Motor neuron (in vitro differentiated cells): ENCODE measurements around the gene TRAK1. TPM values are rescaled to one million over a fixed set of nuclear protein-coding genes. Genes with fewer than 3 reads are reported as not detected.

Experiments
- ATAC-seq, 8 experiments: fragments of 200-7000 bp; cut with Tn5 transposase; replicated peaks in 6 of 8; 2 replicates each; pipeline ENCODE4 v1.8.0; 2021; ENCODE audit warnings: mild to moderate bottlenecking in 8 of 8, moderate library complexity in 8 of 8
- H3K27ac ChIP-seq, 2 donors: fragments of 250-450 bp; sonication (Bioruptor Pico); 2 replicates each; pipeline ENCODE4 v1.9.0; 2021; ENCODE audit warnings: antibody characterized with exemption in 2 of 2, mild to moderate bottlenecking in 2 of 2, moderate library complexity in 1 of 2
- H3K4me1 ChIP-seq, 2 donors: fragments of 250-450 bp; sonication (Bioruptor Pico); replicated peaks in 1 of 2; 2 replicates each; pipeline ENCODE4 v1.6.1; 2021; ENCODE audit warnings: antibody characterized with exemption in 2 of 2, mild to moderate bottlenecking in 2 of 2, moderate library complexity in 1 of 2
- H3K4me3 ChIP-seq, 5 donors: fragments of 250-450 bp; sonication (Bioruptor Pico); 2 replicates each; pipeline ENCODE4 v1.9.0; 2021; ENCODE audit warnings: antibody characterized with exemption in 5 of 5, mild to moderate bottlenecking in 5 of 5, moderate library complexity in 4 of 5
- WGBS, 10 experiments: fragments of 450-650 bp; shearing (Covaris generic); methylation state at CpG; one replicate each; pipeline ENCODE4 v1.0.0; 2022; 5-methylcytosine and 5-hydroxymethylcytosine counted together
- in situ Hi-C, 9 experiments: fragments of 400-800 bp; cut with MboI; loops; one replicate each; pipeline ENCODE4 v1.15.0; 2021; ENCODE audit warnings: low sequenced_read_pairs in 9 of 9, low pct_unique_long_range_greater_than_20kb in 2 of 9; ENCODE audit not compliant: unreplicated experiment in 9 of 9
- total RNA-seq, 8 experiments: library from RNA; unstranded; fragments of 300-600 nt; gene quantifications; 2 replicates each; pipeline versions ENCODE4 v1.2.3 to v1.2.4, GENCODE V29; 2022

The TRAK1 gene
- total RNA-seq, 8 experiments from 2014 or later, result 20.2 to 46.5 (median 25.8) TPM

DNA sequence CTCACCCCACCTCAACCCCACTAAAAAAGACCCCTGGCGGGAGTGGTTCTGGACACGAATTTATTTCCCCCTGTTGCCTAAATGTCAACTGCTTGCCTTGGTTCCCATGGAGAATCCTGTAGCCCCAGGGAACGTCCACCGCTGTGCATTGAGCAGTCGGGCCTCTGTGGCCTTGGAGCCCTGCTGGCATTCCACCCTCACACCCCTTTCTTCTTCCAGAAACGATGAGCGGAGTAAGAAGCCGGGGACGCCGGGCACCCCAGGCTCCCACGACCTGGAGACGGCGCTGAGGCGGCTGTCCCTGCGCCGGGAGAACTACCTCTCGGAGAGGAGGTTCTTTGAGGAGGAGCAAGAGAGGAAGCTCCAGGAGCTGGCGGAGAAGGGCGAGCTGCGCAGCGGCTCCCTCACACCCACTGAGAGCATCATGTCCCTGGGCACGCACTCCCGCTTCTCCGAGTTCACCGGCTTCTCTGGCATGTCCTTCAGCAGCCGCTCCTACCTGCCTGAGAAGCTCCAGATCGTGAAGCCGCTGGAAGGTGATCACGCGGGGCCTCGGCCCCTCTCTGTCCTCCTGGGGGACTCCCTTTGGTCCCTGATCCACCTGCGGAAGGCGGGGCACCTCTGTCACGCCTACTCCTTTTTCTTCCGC is 111.2 kb downstream of the TRAK1 start:
- in situ Hi-C loops, result loop anchor here in 2 of 9 experiments (25.0 kb wide), 2 partner anchors 90 to 290 kb away; no protein-coding TSS in a partner anchor
- Histone ChIP-seq H3K4me1 (no peaks in the 10 kb centered on the region), H3K4me3 (no peak overlapping the region), H3K27ac (no peak overlapping the region)
- WGBS, 10 experiments, result 40 to 100% (median 96%) methylated on average over 1 to 25 of the region's 35 CpGs; no CpG with 5 or more reads in 2 of the 10 experiments
- peak in 1 of 8 experiments; percentile 69 for ATAC-seq

DNA sequence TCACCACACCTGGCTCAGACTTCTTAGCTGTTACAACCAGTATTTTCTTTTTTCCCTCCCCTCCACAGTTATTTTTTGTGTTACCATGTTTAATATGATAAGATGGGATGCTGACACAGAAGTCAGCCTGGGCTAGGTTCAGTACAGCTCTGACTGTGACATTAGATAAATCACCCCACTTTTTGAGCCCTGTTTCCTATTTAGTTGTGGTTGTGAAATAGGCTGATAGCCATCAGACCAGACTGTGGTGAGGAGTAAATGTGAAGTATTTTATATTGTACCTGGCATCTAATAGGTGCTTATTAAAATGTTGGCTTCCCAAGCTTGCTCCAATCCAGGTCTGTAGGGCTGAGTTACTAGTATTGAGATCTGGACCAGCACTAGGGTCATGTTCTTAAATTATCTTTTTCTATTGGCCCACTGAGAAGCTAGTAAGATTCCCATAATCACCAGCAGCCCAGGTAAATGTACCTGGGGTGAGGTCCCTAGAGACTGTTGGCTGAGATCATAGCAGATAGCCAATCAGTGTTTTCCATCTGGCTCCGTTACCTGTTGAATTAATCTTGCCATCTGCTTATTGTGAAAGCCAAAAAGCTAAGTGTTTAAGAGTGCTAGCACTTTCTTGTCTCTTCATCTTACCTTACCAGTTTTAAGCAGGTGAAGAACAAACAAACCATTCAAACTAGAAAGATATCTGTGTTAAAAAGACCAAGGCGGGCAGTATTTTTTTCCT is 113.9 kb downstream of the TRAK1 start:
- H3K4me3 ChIP-seq, result no peak overlapping the region
- 86 to 100% (median 91%) methylated on average over 1 to 2 of the region's 2 CpGs; no CpG with 5 or more reads in 2 of the 10 experiments for WGBS, 10 experiments
- H3K4me1 ChIP-seq, result no peaks in the 10 kb centered on the region
- H3K27ac ChIP-seq, result no peak overlapping the region
- in situ Hi-C loops, result loop anchor here in 2 of 9 experiments (25.0 kb wide), 2 partner anchors 93 to 293 kb away; no protein-coding TSS in a partner anchor
- ATAC-seq, result no peak

DNA sequence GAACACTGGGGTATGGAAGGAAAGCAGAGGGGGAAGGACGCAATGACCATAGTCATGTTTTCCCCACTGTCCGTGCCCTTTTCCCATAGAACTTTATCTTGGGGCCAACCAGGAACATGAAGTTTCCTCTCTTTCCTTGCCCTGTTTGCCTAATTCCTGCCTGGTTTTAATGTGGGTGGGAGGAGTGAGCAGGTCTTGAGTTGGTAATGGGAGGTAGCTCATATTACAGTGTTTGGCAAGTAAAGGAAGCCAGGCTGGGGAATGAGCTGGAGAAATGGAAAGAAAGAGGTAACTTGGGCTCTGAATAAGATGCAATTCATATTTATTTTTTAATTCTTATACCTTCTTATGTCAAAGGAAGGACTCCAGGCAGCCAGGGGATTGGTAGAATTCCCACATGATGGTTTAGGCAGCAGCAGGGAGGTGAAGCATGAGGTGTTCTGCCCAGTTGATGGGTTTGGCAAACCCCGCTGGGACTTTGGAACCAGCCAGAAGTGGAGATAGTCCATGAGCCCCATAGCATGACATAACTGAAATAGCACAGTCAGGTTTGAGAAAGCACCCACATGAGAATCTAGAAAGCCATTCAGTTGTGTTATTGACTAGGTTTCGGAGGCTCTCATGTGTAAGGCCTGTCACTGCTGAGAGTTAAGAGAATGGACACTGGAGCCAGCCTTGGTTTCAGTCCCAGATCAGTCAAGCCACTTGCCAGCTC is 114.8 kb downstream of the TRAK1 start:
- ATAC-seq, result no peak
- H3K27ac ChIP-seq, result no peak overlapping the region
- no peaks in the 10 kb centered on the region for H3K4me1 ChIP-seq
- no peak overlapping the region for H3K4me3 ChIP-seq
- in situ Hi-C loops, result loop anchor here in 2 of 9 experiments (25.0 kb wide), 2 partner anchors 94 to 294 kb away; no protein-coding TSS in a partner anchor
- WGBS, 10 experiments, result 84 to 100% (median 100%) methylated on average over 1 to 3 of the region's 4 CpGs; no CpG with 5 or more reads in 3 of the 10 experiments

DNA sequence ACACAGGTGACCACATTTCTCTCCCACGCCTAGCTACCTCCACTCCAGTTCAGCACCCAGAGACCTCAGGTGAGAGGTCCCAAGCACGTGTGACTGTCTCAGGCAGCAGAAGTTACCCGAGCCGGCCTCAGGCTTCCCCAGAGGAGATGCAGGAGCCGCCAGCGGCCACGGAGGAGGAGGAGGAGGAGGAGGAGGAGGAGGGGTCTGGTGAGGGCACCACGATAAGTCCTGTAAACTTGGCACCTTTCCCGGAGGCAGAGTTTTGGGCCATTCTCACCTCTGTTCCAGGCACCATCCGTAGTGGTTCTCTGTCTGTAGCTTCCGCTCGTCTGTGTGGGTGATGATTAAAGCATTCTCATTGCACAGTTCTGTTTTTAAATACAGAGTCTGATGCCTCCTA is 118.8 kb downstream of the TRAK1 start:
- Histone ChIP-seq H3K4me1 (no peaks in the 10 kb centered on the region), H3K27ac (no peak overlapping the region), H3K4me3 (no peak overlapping the region)
- in situ Hi-C loops, result loop anchor here in 2 of 9 experiments (25.0 kb wide), 2 partner anchors 98 to 298 kb away; no protein-coding TSS in a partner anchor
- ATAC-seq, result no peak
- WGBS, 10 experiments, result 87 to 100% methylated on average over 1 to 3 of the region's 12 CpGs; no CpG with 5 or more reads in 8 of the 10 experiments

DNA sequence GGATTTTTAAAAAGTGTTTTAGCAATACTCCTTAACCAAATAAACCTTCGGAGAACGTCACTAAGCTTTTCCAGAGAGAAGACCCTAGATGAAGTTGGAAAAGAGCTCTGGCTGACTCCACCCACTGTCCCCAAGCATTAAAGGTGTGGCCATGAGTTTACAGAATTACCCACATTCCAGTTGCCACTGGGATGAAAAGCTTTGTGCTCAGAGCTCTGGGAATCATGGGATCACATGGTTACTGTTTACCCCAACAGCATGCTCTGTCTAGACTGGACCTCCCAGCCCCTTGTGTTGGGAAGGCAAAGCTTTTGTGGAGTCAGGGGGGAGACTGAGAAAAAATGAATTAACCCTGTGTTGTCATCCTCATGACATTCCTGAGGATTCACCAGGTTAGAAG is 119.6 kb downstream of the TRAK1 start:
- H3K4me1 ChIP-seq, result no peaks in the 10 kb centered on the region
- WGBS, 10 experiments, result 0 to 100% (median 45%) methylated on average over 1 to 2 of the region's 2 CpGs; no CpG with 5 or more reads in 5 of the 10 experiments
- in situ Hi-C loops, result loop anchor here in 2 of 9 experiments (25.0 kb wide), 2 partner anchors 98 to 298 kb away; no protein-coding TSS in a partner anchor

DNA sequence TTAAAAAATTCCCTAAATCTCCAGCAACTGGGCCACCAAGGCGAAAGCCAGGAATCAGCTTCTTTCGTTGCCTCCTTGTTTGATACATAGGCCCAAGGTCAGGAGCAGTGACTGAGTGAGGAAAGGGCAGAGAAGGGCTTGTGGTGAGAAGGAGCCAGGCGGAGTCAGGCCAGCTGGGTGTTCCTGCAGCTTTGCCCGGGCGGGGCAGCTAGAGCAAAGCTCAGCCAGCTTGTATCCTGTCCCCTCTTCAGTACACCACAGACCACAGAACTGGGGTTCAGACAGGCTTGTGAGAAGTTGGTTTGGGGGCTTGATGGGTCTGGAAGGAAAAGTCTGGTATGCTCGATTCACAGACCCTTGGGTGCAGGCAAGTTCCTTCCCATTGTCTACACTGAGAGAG is 122.3 kb downstream of the TRAK1 start:
- peak in 2 of 8 experiments; percentile 58 to 66 for ATAC-seq
- WGBS, 10 experiments, result 83 to 100% (median 100%) methylated on average over 1 to 3 of the region's 6 CpGs; no CpG with 5 or more reads in 5 of the 10 experiments

More for the DNA sequence above, 119.6 kb downstream of the TRAK1 start:
- peak overlapping the region in 1 of 2 donors; percentile 20 for H3K27ac ChIP-seq
- peak in 2 of 8 experiments; percentile 35 to 82 for ATAC-seq
- no peak overlapping the region for H3K4me3 ChIP-seq

GRCh38 chr3:42214064-42214463 is 122.9 kb downstream of the TRAK1 start:
- no peak overlapping the region for H3K27ac ChIP-seq
- H3K4me1 ChIP-seq, result no peaks in the 10 kb centered on the region
- WGBS, 10 experiments, result 83% methylated on average over 1 of the region's 2 CpGs; no CpG with 5 or more reads in 9 of the 10 experiments
- no peak for ATAC-seq
- H3K4me3 ChIP-seq, result no peak overlapping the region
- in situ Hi-C loops, result loop anchor here in 2 of 9 experiments (25.0 kb wide), 2 partner anchors 102 to 302 kb away; no protein-coding TSS in a partner anchor

More for the DNA sequence above, 122.3 kb downstream of the TRAK1 start:
- no peak overlapping the region for H3K27ac ChIP-seq
- no peaks in the 10 kb centered on the region for H3K4me1 ChIP-seq
- H3K4me3 ChIP-seq, result no peak overlapping the region
- in situ Hi-C loops, result loop anchor here in 2 of 9 experiments (25.0 kb wide), 2 partner anchors 101 to 301 kb away; no protein-coding TSS in a partner anchor

DNA sequence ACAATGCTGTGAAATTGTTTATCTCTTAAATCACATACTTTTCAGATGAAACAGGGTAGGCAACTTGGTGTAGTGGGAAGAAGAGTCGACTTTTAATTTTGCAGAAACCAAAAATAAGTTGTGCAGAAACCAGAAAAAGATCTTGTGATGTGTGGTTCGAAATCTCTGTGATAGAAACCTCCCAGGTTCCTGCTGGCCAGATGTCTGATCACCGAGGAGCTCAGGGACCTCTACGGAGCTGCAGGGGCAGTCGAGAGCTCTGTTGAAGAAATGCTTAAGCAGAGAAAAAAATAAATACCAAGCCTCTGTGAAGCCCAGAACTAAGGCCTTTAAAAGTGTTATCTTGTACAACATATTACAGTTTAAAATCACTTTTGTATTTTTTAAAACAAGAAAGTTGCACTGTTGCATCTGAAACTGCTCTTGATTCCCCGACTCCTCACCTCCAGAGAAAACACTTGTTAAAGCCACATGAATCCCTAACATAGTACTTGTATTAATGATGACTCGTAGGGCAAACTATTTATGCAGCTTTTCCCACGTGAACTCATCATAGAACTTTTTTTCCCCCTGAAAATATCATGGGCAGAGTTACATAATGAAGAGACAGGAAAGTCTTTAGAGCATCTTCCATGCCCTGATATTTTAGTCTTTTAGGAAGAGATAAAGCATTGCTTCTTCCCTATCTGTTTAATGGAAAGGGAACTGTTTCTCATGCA is 123.6 kb downstream of the TRAK1 start:
- ATAC-seq, result no peak
- in situ Hi-C loops, result loop anchor here in 2 of 9 experiments (25.0 kb wide), 2 partner anchors 102 to 302 kb away; no protein-coding TSS in a partner anchor
- Histone ChIP-seq H3K27ac (no peak overlapping the region), H3K4me1 (no peaks in the 10 kb centered on the region), H3K4me3 (no peak overlapping the region)
- 42 to 94% (median 79%) methylated on average over 2 to 8 of the region's 8 CpGs; no CpG with 5 or more reads in 1 of the 10 experiments for WGBS, 10 experiments

DNA sequence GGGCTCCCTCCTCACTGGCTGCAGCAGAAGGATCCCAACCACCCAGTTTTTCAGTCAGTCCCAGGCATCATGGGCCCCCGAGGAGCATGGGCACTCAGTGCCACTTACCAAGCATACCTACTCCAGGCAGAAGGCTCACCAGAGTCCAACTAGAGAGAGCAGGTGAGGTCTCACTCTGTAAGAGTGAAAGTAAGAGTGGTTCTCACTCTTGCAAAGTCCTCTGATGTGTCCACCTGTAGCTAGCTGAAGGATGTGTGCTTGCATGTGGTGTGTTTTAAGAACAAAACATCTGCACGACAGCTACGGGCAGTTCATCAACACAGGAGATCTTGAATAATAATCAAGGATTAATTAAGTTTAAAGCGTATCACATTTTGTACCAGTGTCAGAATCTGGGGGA is 125.1 kb downstream of the TRAK1 start:
- no peaks in the 10 kb centered on the region for H3K4me1 ChIP-seq
- ATAC-seq, result no peak
- in situ Hi-C loops, result loop anchor here in 2 of 9 experiments (25.0 kb wide), 2 partner anchors 104 to 304 kb away; no protein-coding TSS in a partner anchor
- no peak overlapping the region for H3K27ac ChIP-seq
- 33 to 100% (median 92%) methylated on average over 1 to 4 of the region's 4 CpGs; no CpG with 5 or more reads in 1 of the 10 experiments for WGBS, 10 experiments
- no peak overlapping the region for H3K4me3 ChIP-seq

DNA sequence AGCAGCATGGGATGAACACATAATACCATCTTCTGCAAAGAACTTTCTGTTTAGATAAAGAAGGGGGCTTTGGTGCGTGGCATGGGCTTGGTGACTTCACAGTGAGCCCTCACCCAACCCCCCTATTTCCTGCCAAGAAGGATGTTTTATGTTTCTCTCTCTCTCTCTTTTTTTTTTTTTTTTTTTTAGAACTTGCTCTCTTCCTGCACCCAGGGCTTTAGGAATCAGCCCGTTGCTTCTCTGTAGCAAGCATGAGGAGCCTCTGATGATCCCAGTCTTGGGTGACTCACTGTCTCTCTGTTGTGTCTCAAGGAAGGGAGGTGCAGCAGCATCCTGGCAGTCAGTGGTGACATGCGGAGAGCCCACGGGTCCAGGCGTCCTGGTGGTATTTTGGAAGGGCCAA is 125.8 kb downstream of the TRAK1 start:
- no peaks in the 10 kb centered on the region for H3K4me1 ChIP-seq
- WGBS, 10 experiments, result 0 to 100% (median 83%) methylated on average over 1 to 5 of the region's 5 CpGs
- H3K4me3 ChIP-seq, result no peak overlapping the region
- no peak overlapping the region for H3K27ac ChIP-seq
- in situ Hi-C loops, result loop anchor here in 2 of 9 experiments (25.0 kb wide), 2 partner anchors 105 to 305 kb away; no protein-coding TSS in a partner anchor
- peak in 4 of 8 experiments; percentile 35 to 88 (median 59) for ATAC-seq

- Histone ChIP-seq H3K4me1 (no peaks in the 10 kb centered on the region), H3K27ac (no peak overlapping the region), H3K4me3 (no peak overlapping the region)
- WGBS, 10 experiments, result 87 to 97% (median 93%) methylated on average over 6 to 13 of the region's 17 CpGs; no CpG with 5 or more reads in 5 of the 10 experiments
- peak in 3 of 8 experiments; percentile 65 to 92 (median 72) for ATAC-seq
- in situ Hi-C loops, result loop anchor here in 2 of 9 experiments (10.0 to 25.0 kb wide), 3 partner anchors 108 to 324 kb away; no protein-coding TSS in a partner anchor
Measured at GRCh38 chr3:42220436-42221121, 129.4 kb downstream of the TRAK1 start.
